Ureter (tissue), 1 donor: ENCODE measurements around the gene FGF5. TPM values are rescaled to one million over a fixed set of nuclear protein-coding genes. Genes with fewer than 3 reads are reported as not detected.
"Not testable (repeated sequence)": the region's sequence is repeated elsewhere in the genome, so short reads cannot be mapped to it uniquely, and the experiment has no call there.

Experiments used
- DNase-seq: peaks from one replicate; pipeline ENCODE4 v3.0.0-alpha.2; 2020; ENCODE audit warnings: low spot score
- total RNA-seq: library from RNA; stranded (reverse); gene quantifications from one replicate; pipeline ENCODE4 v1.2.4, GENCODE V29; 2023
- donor health status: DM: yes; HTN: yes; CAD: no.

The FGF5 gene
- total RNA-seq, 1 donor from 2014 or later = not detected

DNA sequence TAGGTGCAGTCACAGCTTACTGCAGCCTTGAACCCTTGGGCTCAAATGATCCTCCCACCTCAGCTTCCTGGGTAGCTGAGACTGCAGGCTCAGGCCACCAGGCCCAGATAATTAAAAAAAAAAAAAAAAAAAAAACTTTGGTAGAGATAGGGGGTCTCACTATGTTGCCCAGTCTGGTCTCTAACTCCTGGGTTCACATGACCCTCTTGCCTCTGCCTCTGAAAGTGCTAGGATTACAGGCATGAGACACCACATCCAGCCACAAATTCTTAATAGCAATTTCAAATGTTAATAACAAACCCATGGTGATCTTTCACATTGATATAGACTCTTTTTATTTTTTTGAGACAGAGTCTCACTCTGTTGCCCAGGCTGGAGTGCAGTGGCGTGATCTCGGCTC lies 12.3 kb upstream of the FGF5 start:
- DNase-seq = no peak

DNA sequence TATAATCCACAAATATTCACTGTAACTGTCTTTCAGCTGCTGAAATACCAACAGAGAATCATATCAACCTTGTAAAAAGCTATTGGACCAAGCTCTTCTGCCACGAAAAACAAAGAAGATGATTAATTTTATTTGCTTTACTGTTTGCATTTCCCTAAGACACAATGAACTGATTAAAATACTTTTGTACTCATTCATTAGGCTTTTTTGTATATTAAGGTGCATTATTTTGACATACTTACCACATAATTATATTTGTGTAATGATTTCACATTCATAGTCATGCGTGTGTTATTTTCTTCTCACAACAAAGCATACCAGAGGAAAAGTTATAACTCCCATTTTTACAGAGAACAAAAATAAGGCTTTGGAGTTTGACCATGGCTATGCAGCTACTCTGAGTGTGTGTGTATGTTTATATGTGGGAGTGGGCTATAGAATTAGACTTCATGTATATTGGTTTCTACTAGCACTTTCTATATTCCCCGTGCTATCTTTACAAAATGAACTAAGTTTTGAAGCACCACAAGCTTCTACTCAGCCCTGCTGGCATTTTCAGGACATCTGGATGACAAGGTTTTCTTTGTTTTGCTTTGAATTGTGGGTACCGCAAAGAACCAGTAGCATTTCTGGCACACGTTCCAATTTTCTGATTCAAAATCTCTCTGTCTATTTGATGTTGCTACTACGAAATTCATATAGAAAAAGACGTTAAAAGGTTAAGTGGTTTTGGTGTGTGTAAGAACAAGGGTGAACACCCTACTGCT lies 11.0 kb upstream of the FGF5 start:
- DNase-seq = no peak

DNA sequence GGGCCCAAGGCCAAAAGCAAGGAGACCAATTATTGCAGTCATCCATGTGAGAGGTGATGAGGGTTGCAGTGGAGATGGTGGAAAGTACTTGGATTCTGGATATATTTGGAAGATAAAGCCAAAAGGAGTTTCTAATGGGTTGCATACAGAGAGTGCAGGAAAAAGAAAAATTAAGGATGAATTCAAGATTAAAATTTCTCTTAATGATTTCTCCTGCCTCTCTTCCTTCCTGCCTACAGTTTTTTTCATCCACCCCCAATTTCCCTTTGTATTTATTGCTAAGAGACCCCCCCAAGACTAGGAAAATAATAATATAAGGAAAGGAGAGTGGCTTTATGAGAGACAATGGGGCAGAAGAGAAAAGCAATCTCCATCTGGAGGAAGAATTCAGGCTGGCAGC lies 8.6 kb upstream of the FGF5 start:
- no peak for DNase-seq

DNA sequence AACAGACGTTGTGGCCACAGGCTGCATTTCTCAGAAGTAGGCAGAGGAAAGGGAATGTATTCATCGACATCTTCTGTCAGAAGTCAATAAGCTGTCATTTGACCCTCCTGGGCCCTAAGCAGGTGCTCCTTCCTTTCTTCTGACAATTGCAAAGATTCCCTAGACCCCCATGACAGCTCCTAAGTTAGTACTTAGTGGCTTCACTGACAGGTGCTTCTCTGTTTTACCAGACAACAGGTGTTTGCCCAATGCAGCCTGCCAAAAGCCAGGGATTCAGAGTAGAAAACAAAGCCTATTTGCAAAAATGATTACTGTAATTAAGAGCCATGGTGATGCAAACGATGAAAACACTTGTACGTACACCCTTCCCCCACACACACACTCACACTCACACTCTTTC lies 7.5 kb upstream of the FGF5 start:
- DNase-seq = no peak

DNA sequence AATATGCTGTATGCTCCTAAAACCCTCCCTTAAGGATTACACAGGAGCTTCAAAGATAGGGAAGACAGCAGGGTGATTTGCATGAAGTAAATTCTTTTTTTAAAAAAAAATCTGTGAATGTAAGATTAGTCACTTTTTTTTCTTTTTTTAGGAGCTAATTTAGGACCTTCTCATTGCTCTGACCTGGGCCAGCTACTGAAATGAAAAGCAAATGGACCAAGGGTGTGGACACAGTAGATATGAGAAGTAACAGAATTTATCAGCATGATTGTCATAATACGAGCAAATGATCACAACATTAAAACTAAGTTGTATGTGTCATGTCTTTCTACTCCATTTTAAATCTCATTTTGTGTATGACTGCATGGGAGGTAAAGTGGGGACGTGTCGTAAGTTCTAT lies 6.6 kb upstream of the FGF5 start:
- no peak for DNase-seq

DNA sequence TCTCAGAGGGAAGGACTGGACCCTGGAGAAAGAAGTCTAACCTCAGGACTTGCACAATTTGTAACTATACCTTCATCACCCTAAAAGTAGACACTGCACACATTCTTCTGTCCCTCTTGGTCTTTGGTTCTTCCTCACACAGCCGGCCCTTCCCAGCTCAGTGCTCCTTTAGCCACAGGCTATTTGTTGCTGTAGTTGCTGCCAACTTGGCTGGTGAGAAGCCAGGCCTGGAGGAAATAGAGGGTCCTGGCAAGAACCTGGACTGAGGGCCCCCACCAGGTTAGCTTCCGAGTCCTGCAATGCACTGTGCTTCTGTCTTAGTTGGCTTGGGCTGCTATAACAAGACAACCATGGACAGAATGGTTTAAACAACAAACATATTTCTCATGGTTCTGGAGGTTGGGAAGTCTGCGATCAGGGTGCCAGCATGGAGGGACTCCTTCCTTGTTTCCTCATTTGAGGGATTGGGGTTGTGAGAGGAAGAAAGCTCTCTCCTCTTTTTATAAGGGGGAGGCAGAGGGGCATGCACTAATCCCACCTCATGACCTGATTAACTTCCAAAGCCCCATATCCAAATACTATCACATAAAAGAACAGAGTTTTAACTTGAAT lies 4.4 kb upstream of the FGF5 start:
- DNase-seq = no peak

DNA sequence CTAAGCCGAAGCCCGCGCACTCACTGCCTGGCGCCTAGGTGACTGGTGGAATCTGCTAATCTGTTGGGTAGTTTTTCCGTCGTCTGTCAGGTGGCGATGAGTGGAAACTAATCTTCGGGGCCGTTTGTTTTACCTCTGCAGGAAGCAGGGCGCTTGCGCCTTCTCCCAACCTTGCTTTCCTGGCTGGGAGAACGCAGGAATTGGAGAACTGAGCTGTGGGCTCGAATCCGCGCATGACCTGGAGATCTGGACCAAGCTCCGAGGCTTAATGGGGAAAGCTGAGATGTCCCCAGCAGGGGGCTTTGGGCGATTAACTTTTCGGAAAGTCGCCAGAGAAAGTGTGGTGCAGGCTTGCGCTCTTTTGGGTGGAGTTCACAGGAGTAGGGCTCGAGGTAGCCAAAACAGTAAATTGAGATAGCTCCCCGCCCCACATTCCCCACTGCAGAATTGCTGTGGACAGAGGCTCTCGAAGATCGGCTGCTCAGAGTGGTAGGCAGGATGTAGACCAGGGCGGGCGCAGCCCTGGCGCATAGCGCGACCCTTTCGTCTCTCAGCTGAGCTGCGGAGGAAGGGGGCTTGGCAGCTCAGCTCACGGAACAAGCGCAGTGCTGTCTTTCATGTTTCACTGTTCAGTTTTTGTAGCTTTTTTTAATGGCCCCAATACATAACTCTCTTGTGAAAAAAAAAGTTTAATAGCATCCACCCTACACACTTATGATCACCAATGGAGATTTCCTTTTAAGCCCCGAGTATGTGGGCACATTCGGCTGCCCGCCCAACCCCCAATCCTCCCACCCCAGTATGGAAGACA lies 2.7 kb upstream of the FGF5 start:
- DNase-seq = no peak

DNA sequence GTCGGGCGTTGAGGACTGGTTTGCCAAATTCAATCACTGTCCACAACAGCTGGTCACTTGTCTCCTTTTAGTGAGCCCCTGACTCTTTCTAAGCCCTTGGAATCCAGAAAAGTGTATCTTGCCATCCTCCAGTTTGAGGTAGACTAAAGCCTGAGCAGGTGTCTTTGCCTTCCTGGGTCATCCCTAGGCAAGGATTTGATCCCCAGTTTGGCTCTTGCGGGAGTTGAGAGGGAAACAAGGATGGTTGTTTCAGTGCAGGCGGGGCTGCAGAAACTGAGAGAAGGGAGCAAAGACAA lies 2.2 kb upstream of the FGF5 start:
- DNase-seq = no peak

DNA sequence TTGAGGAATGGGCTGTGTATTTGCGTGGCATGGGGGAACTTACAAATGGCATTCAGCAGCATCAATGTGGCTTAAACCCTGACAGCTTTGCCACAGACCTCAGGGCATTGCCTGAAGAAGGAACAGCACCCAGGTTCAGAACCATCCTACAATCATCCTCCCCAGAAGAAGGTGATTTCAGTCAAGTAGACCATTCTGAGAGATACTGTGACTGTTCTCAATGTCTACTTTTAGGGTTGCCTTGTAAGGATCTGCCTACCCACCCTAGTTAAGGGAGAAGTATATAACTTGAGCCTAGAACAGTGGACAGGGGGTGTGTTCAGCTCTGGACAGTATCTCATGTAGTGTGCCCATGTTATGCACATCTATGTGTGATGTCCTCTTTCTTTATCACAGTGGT lies 1.6 kb upstream of the FGF5 start:
- DNase-seq = no peak

DNA sequence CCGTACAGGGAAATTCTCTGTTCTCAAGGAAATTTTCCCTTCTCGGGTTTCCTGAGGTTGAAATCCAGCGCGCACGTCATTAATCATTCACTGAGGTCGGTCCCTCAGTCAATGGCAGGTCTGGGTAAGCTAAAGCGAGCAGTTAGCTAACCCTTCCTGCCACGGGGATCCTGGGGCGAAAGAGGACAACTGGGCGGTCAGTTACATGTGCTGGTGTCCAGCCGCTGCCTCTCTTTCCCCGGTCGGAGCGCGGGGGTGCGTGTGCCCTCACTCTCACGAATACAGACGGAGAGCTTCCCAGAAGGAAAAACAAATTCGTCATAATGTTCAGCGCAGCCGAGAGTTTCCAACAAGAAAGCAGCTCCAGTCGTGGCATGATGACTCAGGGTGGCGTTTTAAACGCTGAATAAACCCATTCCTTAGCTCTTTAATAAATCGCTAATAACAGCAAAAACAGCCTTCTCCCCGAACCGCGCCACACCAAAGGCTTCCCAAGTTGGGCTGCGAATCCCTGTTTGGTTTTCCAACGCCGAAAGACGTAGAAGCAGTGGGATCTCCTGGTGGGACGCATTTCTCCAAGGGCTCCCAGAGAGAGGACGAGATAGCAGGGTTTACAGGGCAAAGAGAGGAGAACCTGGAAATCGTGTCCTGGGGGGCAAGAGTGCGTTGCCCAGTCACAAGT lies 752 bp upstream of the FGF5 start:
- no peak for DNase-seq

DNA sequence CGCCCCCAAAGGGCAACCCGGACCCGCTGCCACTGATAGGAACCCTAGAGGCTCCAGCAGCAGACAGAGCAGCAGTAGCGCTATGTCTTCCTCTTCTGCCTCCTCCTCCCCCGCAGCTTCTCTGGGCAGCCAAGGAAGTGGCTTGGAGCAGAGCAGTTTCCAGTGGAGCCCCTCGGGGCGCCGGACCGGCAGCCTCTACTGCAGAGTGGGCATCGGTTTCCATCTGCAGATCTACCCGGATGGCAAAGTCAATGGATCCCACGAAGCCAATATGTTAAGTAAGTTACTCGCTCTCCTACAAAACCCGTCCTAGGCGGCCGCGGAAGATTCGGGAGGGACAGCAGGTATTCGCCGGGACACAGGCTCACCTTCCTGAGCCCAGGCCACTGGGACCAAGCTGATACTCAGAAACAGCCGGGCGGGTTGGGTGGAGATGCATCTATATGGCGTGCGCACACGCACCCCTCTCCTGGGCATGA lies 477 bp downstream of the FGF5 start:
- DNase-seq = no peak

DNA sequence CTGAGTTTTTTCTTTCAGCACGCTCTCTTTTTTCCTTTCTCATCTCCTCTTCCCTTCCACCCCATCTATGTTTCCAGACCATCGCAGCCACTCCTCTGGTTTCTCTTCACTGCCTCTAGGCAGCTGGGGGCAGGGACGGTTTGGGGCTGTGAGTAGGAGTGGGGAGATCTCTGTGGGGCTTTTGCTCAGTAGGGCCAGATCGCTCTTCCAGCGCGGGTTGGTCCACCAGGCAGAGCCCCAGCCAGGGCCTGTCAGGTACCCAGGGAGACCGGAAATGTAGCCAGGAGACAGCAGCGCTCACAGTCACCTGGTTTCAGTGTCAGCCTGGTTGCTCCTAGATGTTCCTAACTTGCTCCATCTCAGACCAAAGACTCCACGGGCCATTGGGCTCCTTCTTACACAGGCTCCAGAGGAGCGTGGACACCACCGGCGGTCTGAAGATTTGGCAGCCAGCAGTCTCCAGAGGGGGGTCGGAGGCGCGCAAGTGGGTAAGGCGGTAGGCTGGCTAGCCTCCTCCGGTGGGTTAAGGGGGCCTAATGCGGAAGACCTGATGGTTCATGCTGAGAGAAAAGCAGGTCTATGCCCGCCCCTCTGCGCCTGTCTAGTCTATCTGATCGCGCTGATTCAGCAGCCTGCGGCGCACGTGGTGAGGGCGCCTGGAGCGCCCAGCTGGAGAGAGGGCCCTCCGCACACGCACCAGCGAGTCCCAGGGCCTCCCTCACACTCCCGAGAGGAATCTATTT lies 1.8 kb downstream of the FGF5 start:
- DNase-seq = no peak

DNA sequence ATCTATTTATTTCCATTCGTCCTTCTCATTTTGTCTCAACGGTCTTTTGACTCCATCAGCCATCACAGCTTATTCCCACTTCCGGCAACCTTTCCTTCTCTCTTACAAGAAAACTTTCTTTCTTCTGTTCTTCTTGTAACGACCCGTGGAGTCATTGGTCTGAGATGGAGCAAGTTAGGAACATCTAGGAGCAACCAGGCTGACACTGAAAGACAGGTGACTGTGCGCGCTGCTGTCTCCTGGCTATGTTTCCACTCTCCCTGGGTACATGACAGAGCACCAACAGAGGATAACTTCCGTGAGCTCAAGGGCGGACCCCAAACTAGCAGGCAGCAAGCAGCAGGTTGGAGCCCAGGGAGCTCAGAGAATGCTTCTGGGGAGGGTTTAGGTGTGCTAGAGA lies 2.5 kb downstream of the FGF5 start:
- no peak for DNase-seq

DNA sequence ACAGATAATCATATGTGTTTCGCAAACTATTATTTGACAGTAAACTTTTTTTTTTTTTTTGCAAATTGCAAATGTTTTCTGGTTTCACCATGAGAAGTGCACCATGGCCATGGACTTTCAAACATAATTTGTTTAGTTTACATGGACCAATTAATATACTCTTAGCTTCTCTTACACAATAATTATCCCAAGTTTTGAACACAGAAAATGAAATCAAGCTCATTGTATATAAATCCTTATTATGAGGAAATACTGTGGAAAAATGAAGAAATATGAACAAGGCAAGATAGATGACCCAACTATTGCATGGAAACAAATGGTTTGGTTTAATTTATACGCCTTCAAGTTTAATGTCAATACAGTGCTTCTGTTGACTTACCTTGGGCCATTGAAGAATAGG lies 3.9 kb downstream of the FGF5 start:
- no peak for DNase-seq

DNA sequence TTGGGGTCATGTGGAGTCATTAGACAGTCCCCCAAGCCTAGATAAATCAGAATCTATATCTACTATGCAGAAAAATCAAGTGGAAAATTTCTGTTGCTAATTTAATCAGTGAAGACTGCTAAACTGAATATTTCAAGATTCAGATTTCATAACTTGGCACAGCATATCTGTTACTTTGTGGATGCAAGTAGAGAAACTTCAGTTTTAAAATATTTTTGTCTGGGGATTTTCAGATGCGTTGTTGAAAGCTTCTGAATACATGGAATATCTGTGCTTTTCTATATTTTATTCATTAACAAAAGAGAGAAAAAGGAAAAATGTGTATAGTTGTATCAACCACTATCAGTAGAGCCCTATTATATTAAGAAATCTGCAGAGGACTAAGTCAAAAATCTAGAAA lies 4.4 kb downstream of the FGF5 start:
- no peak for DNase-seq

DNA sequence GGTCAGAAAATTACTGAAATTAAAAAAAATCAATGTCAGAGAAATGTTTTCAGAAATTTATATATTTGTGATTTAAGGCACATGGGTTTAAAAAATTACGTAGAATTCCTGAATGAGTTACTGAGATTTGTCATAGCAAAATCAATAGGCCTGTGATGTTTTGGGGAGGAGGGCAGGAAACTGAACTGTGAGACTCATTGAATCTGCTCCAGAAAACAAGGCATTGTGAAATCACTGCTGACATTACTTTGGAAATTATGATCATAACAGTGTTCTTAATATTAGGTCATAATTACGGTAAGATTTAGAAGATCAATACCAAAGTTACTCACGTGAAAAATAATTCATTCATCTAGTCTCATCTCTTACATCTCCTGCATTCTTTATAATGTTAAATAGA lies 5.3 kb downstream of the FGF5 start:
- no peak for DNase-seq

DNA sequence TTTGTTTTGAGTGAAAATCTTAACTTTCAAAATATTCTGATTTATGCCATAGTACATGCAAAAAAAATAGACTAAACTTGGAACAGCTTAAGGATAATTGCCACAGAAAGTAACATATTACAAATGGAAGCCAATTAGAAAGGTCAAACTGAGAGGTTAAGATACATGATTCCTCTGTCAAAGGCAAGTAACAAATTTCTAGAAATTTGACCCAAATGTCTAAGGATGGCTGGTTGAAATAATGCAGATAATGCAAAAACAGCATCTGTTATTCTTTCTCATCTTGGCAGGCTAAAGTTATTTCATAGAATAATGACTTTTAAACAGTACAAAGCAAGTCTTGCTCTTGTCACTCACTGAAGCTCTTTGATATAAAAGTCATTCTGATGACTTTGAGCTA lies 10.5 kb downstream of the FGF5 start:
- no peak for DNase-seq

DNA sequence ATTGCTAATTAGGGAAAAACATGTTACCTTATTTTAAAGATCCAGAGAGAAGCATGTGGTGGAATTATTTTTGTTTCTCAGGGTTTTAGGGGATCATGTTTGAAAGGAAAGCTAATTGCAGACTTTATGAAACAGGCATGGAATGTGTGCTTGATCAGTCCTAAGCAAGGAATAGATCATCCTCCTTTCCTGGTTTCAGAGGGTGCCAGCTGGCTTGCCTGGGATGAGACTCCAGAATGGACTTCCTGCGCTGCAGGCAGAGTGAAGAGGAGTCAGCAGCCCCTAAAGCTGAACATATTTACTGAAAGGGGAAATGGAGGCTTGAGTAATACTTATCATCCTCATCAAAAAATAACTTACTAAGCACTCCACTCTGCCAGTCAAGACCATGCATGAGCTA lies 13.3 kb downstream of the FGF5 start:
- DNase-seq = no peak

DNA sequence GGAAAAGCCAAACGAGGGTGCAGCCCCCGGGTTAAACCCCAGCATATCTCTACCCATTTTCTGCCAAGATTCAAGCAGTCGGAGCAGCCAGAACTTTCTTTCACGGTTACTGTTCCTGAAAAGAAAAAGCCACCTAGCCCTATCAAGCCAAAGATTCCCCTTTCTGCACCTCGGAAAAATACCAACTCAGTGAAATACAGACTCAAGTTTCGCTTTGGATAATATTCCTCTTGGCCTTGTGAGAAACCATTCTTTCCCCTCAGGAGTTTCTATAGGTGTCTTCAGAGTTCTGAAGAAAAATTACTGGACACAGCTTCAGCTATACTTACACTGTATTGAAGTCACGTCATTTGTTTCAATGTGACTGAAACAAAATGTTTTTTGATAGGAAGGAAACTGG lies 20.0 kb downstream of the FGF5 start:
- DNase-seq = no peak

DNA sequence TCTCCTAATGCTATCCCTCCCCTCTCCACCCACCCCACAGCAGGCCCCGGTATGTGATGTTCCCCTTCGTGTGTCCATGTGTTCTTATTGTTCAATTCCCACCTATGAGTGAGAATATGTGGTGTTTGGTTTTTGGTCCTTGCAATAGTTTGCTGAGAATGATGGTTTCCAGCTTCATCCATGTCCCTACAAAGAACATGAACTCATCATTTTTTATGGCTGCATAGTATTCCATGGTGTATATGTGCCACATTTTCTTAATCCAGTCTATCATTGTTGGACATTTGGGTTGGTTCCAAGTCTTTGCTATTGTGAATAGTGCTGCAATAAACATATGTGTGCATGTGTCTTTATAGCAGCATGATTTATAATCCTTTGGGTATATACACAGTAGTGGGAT lies 24.2 kb downstream of the FGF5 start:
- not testable (repeated sequence) for DNase-seq

DNA sequence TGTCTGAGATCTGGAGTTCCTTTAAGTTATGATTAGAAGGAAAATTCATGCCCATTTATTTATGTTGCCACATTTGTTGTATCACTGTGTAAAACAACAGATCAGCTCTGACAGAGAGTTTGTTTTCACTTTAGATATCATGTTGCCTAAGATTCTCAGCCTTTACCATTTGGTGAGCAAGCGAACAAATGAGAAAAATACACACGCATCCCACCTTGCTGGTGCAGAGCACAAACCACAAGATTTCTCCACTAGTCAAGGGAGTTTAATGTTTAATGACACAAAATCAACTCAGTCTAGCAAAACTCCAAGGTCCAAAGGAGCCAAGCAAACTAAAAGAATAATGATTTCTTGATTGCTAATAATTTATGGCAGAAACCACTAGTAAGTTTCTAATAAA lies 27.7 kb downstream of the FGF5 start:
- no peak for DNase-seq

DNA sequence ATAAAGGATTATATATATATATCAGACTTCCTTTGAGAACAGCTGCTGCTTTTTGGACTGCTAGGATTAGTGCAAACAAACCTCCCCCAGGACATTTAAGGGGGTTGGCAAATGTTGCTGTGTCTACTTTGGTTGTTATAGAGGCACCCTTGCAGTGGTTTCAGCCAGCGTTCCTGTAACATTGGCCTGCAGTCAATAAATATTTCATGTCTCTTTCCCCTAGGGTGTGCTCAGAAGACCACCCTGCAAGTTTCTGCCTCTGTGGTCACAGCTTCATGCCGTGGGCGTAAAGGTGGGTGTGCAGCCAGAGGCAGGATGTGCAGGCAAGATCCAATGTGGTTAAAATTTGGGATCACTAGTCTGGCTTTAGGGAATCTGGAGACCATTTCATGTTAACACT lies 28.9 kb downstream of the FGF5 start:
- no peak for DNase-seq
